Measurements from ENCODE around the gene STRIP2. TPM values are rescaled to one million over a fixed set of nuclear protein-coding genes. Genes with fewer than 3 reads are reported as not detected.

Gene STRIP2, protein sequence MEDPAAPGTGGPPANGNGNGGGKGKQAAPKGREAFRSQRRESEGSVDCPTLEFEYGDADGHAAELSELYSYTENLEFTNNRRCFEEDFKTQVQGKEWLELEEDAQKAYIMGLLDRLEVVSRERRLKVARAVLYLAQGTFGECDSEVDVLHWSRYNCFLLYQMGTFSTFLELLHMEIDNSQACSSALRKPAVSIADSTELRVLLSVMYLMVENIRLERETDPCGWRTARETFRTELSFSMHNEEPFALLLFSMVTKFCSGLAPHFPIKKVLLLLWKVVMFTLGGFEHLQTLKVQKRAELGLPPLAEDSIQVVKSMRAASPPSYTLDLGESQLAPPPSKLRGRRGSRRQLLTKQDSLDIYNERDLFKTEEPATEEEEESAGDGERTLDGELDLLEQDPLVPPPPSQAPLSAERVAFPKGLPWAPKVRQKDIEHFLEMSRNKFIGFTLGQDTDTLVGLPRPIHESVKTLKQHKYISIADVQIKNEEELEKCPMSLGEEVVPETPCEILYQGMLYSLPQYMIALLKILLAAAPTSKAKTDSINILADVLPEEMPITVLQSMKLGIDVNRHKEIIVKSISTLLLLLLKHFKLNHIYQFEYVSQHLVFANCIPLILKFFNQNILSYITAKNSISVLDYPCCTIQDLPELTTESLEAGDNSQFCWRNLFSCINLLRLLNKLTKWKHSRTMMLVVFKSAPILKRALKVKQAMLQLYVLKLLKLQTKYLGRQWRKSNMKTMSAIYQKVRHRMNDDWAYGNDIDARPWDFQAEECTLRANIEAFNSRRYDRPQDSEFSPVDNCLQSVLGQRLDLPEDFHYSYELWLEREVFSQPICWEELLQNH
- total RNA-seq = 23.3 TPM
- long read RNA-seq, full-length matches to known transcripts = 4 of 12 reads
- long read RNA-seq, partial matches to known transcripts = 2 of 12 reads
- long read RNA-seq, other reads (novel, unspliced or antisense) = 6 of 12 reads

DNA sequence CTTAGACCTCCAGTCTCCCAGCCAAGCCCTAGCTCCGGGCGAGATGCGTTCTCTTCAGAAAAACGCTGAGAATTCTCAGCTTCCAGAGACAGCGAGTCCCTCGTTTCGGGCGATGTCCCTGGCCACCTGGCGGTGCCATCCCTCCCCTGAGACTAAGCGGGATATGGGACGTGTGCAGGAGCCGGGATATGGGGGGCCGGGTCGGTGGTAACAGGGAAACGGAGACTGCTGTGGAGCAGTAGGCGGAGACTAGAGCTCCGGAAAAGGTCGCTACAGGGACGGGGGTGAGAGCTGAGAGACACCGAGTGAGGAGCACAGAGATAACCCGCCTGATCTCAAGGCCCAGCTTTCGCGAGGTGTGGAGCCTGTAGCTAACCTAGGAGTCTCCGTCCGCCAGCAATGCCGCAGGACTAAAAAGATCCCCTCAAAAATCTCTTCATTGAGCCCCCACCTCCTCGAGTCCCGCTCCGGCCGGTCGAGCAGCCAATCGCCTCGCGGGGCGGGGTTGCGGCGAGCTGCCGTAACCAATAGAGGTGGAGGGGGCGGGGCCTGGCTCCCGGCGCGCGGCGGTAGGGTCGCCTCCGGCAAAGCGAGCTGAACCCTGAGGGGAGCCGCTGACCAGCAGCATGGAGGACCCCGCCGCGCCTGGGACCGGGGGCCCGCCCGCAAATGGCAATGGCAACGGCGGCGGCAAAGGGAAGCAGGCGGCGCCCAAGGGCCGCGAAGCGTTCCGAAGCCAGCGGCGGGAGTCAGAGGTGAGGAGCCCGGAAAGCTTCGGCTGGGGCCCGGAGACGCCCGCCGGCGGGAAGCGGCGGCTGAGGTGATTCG is at the start of gene STRIP2:
TSS of gene STRIP2 (plus strand) at position 586 of the 828 bp plus-strand sequence. CDS start at position 627, 41 bp downstream.
- ATAC-seq (peak; percentile 99), DNase-seq (peak; percentile 98)
- intact Hi-C loops (cut with micrococcal nuclease) = no loop called here

- ATAC-seq (no peak), DNase-seq (no peak)
- intact Hi-C loops (cut with micrococcal nuclease) = no loop called here
Measured at GRCh38 chr7:129385116-129385515, 49.1 kb upstream of the STRIP2 start.

DNA sequence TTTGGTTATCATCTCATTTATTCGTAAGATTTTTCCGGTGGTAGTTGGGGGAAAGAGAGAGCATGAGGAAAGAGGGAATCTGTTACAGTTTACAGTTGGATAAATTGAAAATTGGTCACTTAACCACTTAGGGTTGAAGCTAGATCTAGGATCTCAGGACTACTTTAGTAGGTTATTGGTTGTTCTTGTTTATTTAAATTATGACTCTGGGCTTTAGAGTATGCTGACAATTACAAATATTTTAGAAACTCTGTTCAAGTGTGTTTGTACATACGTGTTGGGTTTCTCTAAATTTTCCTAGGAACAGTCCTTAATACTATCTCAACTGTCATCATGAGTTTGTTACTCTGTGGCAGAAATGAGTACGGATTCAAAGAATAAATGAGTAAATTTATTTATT is 48.6 kb upstream of the STRIP2 start:
- no peak for ATAC-seq
- intact Hi-C loops (cut with micrococcal nuclease) = no loop called here

GRCh38 chr7:129386506-129386905 is 47.7 kb upstream of the STRIP2 start:
- intact Hi-C loops (cut with micrococcal nuclease) = no loop called here
- DNase-seq = no peak
- no peak for ATAC-seq

More for the DNA sequence above, 48.6 kb upstream of the STRIP2 start:
- no peak for DNase-seq

- ATAC-seq (no peak), DNase-seq (no peak)
- intact Hi-C loops (cut with micrococcal nuclease) = no loop called here
Measured at GRCh38 chr7:129387537-129387936, 46.7 kb upstream of the STRIP2 start.

DNA sequence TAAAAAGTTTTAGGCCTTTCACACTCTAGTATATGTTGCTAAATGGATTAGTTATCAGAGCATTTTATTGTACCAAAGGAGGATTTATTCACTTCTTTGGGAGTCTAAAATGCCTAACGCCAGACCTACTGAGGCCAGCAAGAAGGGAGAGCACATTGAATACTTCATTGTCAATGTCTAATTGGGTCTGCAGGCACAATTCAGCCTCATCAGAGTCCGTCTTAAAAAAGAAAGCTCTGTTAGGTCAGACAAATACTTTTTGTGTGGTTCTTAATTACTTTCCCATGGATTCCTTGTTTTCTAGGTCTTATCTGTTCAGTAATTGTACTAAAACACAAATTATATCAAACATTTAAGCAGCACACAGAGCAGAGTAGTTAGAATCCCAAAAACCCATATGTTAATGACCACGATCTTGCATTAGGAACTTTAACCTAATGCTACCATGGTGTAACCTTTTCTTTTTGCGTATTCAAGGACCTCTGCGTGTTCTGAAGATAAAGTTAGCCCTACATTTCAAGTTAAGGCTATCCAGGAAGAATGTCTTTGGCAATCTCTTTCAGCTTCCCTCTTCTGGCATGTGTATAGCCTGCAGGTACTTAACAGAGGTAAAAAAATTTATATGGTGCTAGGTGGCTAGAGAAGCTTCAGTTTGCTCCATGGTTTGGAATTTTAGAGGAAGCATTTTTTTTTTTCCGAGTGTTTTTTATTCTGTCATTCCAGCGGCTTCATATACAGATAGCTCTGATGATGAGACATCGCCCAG is 45.7 kb upstream of the STRIP2 start:
- intact Hi-C loops (cut with micrococcal nuclease) = no loop called here
- no peak for ATAC-seq
- no peak for DNase-seq

DNA sequence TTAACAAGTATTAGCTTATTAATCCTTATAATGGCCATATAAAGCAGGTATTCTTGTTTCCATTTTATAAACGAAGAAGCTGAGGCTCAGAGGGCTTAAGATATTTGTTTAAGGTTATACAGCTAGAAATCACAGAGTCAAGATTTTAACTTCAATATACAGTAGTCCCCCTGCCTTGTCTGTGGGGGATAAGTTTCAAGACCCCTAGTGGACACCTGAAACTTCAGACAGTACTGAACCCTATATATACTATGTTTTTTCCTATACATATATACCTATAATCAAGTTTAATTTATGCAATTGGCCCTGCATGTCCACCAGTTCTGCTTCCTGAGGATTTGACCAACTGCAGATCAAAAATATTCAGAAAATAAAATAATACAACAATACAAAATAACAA is 44.4 kb upstream of the STRIP2 start:
- intact Hi-C loops (cut with micrococcal nuclease) = no loop called here
- no peak for ATAC-seq

GRCh38 chr7:129390314-129390713 is 43.9 kb upstream of the STRIP2 start:
- no peak for ATAC-seq
- no peak for DNase-seq
- intact Hi-C loops (cut with micrococcal nuclease) = no loop called here

More for the DNA sequence above, 44.4 kb upstream of the STRIP2 start:
- DNase-seq = no peak

GRCh38 chr7:129391546-129392171 is 42.6 kb upstream of the STRIP2 start:
- ATAC-seq = peak; percentile 81
- intact Hi-C loops (cut with micrococcal nuclease) = no loop called here

DNA sequence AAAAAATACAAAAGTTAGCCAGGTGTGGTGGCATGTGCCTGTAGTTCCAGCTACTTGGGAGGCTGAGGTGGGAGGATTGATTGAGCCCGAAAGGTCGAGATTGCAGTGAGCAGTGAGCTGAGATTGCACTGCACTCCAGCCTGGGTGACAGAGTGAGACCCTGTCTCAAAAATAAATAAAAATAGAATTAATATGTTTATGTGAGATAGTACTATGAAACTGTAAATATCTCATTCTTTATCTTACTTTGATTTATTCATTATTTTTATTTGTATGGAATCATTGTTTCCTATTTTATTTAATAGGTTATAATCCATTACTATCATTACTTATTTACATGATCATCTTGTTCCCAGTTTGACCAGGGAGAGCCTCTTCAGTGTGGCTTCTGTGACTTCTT is 41.0 kb upstream of the STRIP2 start:
- ATAC-seq = no peak
- intact Hi-C loops (cut with micrococcal nuclease) = no loop called here

More at GRCh38 chr7:129391546-129392171, 42.6 kb upstream of the STRIP2 start:
- DNase-seq = no peak

DNA sequence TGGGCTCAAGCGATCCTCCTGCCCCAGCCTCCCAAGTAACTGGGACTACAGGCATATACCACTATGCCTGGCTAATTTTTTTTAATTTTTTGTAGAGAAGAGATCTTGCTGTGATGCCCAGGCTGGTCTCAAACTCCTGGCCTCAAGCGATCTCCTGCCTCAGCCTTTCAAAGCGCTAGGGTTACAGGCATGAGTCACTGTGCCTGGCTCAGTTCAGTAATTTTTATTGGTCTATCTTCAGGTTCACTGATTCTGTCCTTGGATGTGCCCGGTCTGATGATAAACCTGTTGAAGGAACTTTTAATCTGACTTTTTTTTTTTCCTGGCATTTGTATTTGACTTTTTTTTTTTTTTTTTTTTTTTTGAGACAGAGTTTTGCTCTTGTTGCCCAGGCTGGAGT is 40.1 kb upstream of the STRIP2 start:
- intact Hi-C loops (cut with micrococcal nuclease) = no loop called here
- no peak for DNase-seq
- no peak for ATAC-seq

More for the DNA sequence above, 41.0 kb upstream of the STRIP2 start:
- no peak for DNase-seq

GRCh38 chr7:129394982-129395914 is 39.0 kb upstream of the STRIP2 start:
- ATAC-seq (peak; percentile 45), DNase-seq (no peak)

GRCh38 chr7:129401228-129401966 is 32.8 kb upstream of the STRIP2 start:
- ATAC-seq (no peak), DNase-seq (no peak)
- intact Hi-C loops (cut with micrococcal nuclease) = no loop called here

More at GRCh38 chr7:129394982-129395914, 39.0 kb upstream of the STRIP2 start:
- intact Hi-C loops (cut with micrococcal nuclease) = no loop called here

GRCh38 chr7:129401967-129402860 is 32.0 kb upstream of the STRIP2 start:
- intact Hi-C loops (cut with micrococcal nuclease) = no loop called here
- DNase-seq (no peak), ATAC-seq (peak; percentile 56)

- intact Hi-C loops (cut with micrococcal nuclease) = no loop called here
- DNase-seq = no peak
- no peak for ATAC-seq
Measured at GRCh38 chr7:129405527-129405926, 28.7 kb upstream of the STRIP2 start.
